ENCODE results near the gene CDCA4. TPM values are rescaled to one million over a fixed set of nuclear protein-coding genes. Genes with fewer than 3 reads are reported as not detected.

Gene CDCA4
- total and polyA plus RNA-seq, 10 of the 15 experiments (the other 5 are each of a cell fraction or from before 2014, with no cell fraction given), result 10.4 to 64.0 (median 52.1) TPM

GRCh38 chr14:104991896-104992230 is 29.0 kb downstream of the CDCA4 start:
- Histone ChIP-seq H3K9ac (ENCODE audit: control insufficient read depth, insufficient read depth, low read length) (no peak overlapping the region), H3K36me3 (ENCODE audit: control insufficient read depth in 2 of 2, insufficient read depth in 2 of 2, low read length in 1 of 2) (no peaks in the 10 kb centered on the region), H3K27ac (ENCODE audit: control insufficient read depth, insufficient read depth) (no peak overlapping the region), H3K79me2 (ENCODE audit: control insufficient read depth, insufficient read depth, low read length) (no peaks in the 10 kb centered on the region), H3K4me2 (ENCODE audit: control insufficient read depth, insufficient read depth) (no peak overlapping the region), H2AFZ (ENCODE audit: control insufficient read depth, low read depth, low read length) (no peak overlapping the region), H3K4me1 (ENCODE audit: control insufficient read depth, insufficient read depth, low read length) (no peaks in the 10 kb centered on the region), H3K4me3 (no peak overlapping the region), H3K27me3 (replicated peaks in 1 of 2; ENCODE audit: control insufficient read depth in 2 of 2, insufficient read depth in 2 of 2, low read length in 1 of 2) (no peaks in the 10 kb centered on the region), H3K9me3 (replicated peaks; ENCODE audit: control insufficient read depth, insufficient read depth, low read length) (no peaks in the 10 kb centered on the region), H4K20me1 (ENCODE audit: control insufficient read depth, insufficient read depth) (no peaks in the 10 kb centered on the region)
- SMC1A ChIA-PET (ENCODE audit: uncharacterized antibody, unreplicated experiment), result no interaction called here
- no TSS peak for BruUV-seq (replicated peaks)
- in situ Hi-C loops (cut with MboI) (no loop called here), intact Hi-C loops (cut with micrococcal nuclease; ENCODE audit: unreplicated experiment) (no loop called here)
- POLR2A ChIA-PET, result no interaction called here
- RAD21 ChIA-PET (ENCODE audit: unreplicated experiment), result no interaction called here
- DNase-seq (ENCODE audit: low read depth, low spot score) (no peak), ATAC-seq (no peak), FAIRE-seq (no peak)
- CTCF ChIA-PET, result no interaction called here
- no peak for TF ChIP-seq RBBP5 (conservative IDR thresholded peaks at IDR 0.05)
- TF ChIP-seq SRF (IDR thresholded peaks at IDR 0.05; ENCODE audit: low read depth in 2 of 2, low read length in 2 of 2), result 0 out of 4 replicates have a peak, but pooled peaks of 1 of the 2 experiments have one; percentile 7
- peak; percentile 52; the same call in 1 of the 2 replicates for TF ChIP-seq POLR2A (IDR thresholded peaks at IDR 0.05; ENCODE audit: low read depth, low read length)
- WGBS (ENCODE audit: insufficient coverage, insufficient replicate concordance, low lambda C conversion rate, missing lambda C conversion rate), result 94% methylated on average over 18 of the region's 34 CpGs

- in situ Hi-C loops (cut with MboI) (no loop called here), intact Hi-C loops (cut with micrococcal nuclease; ENCODE audit: unreplicated experiment) (no loop called here)
- Histone ChIP-seq H3K4me2 (ENCODE audit: control insufficient read depth, insufficient read depth) (no peak overlapping the region), H3K9ac (ENCODE audit: control insufficient read depth, insufficient read depth, low read length) (no peak overlapping the region), H4K20me1 (ENCODE audit: control insufficient read depth, insufficient read depth) (no peaks in the 10 kb centered on the region), H2AFZ (ENCODE audit: control insufficient read depth, low read depth, low read length) (no peak overlapping the region), H3K9me3 (replicated peaks; ENCODE audit: control insufficient read depth, insufficient read depth, low read length) (no peaks in the 10 kb centered on the region), H3K4me3 (no peak overlapping the region), H3K36me3 (ENCODE audit: control insufficient read depth in 2 of 2, insufficient read depth in 2 of 2, low read length in 1 of 2) (no peaks in the 10 kb centered on the region), H3K4me1 (ENCODE audit: control insufficient read depth, insufficient read depth, low read length) (no peaks in the 10 kb centered on the region), H3K27me3 (replicated peaks in 1 of 2; ENCODE audit: control insufficient read depth in 2 of 2, insufficient read depth in 2 of 2, low read length in 1 of 2) (no peaks in the 10 kb centered on the region), H3K27ac (ENCODE audit: control insufficient read depth, insufficient read depth) (no peak overlapping the region), H3K79me2 (ENCODE audit: control insufficient read depth, insufficient read depth, low read length) (no peaks in the 10 kb centered on the region)
- DNase-seq (ENCODE audit: low read depth, low spot score) (no peak), ATAC-seq (no peak), FAIRE-seq (no peak)
- no TSS peak for BruUV-seq (replicated peaks)
- no peak for TF ChIP-seq CTCF (IDR thresholded peaks at IDR 0.05 in 2 of 3, conservative IDR thresholded peaks at IDR 0.05 in 1 of 3; ENCODE audit: control insufficient read depth in 2 of 3, extremely low read depth in 1 of 3, insufficient read depth in 1 of 3, low read depth in 3 of 3, low read length in 3 of 3)
- TF ChIP-seq PML (IDR thresholded peaks at IDR 0.05; ENCODE audit: low read length), result no peak
- no peak for TF ChIP-seq EGR1 (IDR thresholded peaks at IDR 0.05; ENCODE audit: borderline replicate concordance in 1 of 2, low read depth in 2 of 2, low read length in 2 of 2)
- ChIA-PET POLR2A (no interaction called here), RAD21 (ENCODE audit: unreplicated experiment) (no interaction called here), CTCF (interaction anchor here (0.5 to 1.8 kb wide), 4 partner anchors 16 to 1596 kb away, joined by 3 to 5 read pairs (median 4); no protein-coding TSS in a partner anchor), SMC1A (ENCODE audit: uncharacterized antibody, unreplicated experiment) (interaction anchor here (1.3 kb wide), 1 partner anchor 38 kb away, joined by 3 read pairs; no protein-coding TSS in a partner anchor)
- 44% methylated on average over 7 of the region's 7 CpGs for WGBS (ENCODE audit: insufficient coverage, insufficient replicate concordance, low lambda C conversion rate, missing lambda C conversion rate)
Measured at GRCh38 chr14:104989951-104990303, 31.0 kb downstream of the CDCA4 start.

Measured in GM12878 (cell line).